ENCODE measurements around the gene ROPN1.
"Not testable (repeated sequence)": the region's sequence is repeated elsewhere in the genome, so short reads cannot be mapped to it uniquely, and the experiment has no call there.

GRCh38 chr3:123967260-123967659 is 24.7 kb downstream of the ROPN1 start:
- TF ChIP-seq CTCF (conservative IDR thresholded peaks at IDR 0.05; ENCODE audit: low read depth, low read length); EZH2 (IDR thresholded peaks at IDR 0.05; ENCODE audit: low read length, unreplicated experiment): not testable (repeated sequence)

Measured in PC-3 (cell line).